ENCODE results near the gene PAX3.

PAX3 gene

DNA sequence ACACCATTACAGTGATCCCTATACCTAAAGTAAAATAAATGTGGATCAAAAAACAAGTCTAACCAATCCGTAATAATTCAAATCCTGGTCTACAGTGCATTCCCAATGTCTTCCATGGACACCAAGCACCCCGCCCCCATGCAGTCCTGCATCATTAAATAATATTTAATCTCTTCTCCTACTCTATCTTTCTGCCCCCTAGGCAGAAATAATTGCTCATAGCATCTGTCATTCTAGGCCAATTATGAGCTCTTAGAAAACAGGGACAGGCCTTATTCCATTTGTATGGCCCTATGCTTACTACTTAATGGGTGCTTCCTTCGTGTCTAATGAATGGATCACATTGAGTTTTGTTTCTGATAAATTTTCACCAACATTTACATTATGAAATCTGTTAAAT, 66.4 kb downstream of the PAX3 start:
- Histone ChIP-seq H3K4me3 (ENCODE audit: severe bottlenecking) (no peak overlapping the region), H3K36me3 (ENCODE audit: low read depth) (no peaks in the 10 kb centered on the region), H3K27me3 (ENCODE audit: insufficient read depth, poor library complexity, severe bottlenecking) (peaks cover 29% of the 10 kb centered on the region), H3K9me3 (ENCODE audit: severe bottlenecking) (no peaks in the 10 kb centered on the region), H3K4me1 (ENCODE audit: insufficient read depth, poor library complexity, severe bottlenecking) (no peaks in the 10 kb centered on the region), H3K27ac (ENCODE audit: poor library complexity, severe bottlenecking) (no peak overlapping the region)
- no peak for ATAC-seq (ENCODE audit: low read depth)
- TF ChIP-seq, protein P1, sequence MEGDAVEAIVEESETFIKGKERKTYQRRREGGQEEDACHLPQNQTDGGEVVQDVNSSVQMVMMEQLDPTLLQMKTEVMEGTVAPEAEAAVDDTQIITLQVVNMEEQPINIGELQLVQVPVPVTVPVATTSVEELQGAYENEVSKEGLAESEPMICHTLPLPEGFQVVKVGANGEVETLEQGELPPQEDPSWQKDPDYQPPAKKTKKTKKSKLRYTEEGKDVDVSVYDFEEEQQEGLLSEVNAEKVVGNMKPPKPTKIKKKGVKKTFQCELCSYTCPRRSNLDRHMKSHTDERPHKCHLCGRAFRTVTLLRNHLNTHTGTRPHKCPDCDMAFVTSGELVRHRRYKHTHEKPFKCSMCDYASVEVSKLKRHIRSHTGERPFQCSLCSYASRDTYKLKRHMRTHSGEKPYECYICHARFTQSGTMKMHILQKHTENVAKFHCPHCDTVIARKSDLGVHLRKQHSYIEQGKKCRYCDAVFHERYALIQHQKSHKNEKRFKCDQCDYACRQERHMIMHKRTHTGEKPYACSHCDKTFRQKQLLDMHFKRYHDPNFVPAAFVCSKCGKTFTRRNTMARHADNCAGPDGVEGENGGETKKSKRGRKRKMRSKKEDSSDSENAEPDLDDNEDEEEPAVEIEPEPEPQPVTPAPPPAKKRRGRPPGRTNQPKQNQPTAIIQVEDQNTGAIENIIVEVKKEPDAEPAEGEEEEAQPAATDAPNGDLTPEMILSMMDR (IDR thresholded peaks at IDR 0.05; ENCODE audit: poor library complexity, severe bottlenecking): no peak
- DNase-seq (ENCODE audit: low spot score): no peak

GRCh38 chr2:222228054-222228453, 70.7 kb downstream of the PAX3 start:
- DNase-seq (ENCODE audit: low spot score) (no peak), ATAC-seq (ENCODE audit: low read depth) (no peak)
- Histone ChIP-seq H3K36me3 (ENCODE audit: low read depth) (no peaks in the 10 kb centered on the region), H3K27me3 (ENCODE audit: insufficient read depth, poor library complexity, severe bottlenecking) (peaks cover 24% of the 10 kb centered on the region), H3K27ac (ENCODE audit: poor library complexity, severe bottlenecking) (no peak overlapping the region), H3K4me3 (ENCODE audit: severe bottlenecking) (no peak overlapping the region), H3K9me3 (ENCODE audit: severe bottlenecking) (no peaks in the 10 kb centered on the region), H3K4me1 (ENCODE audit: insufficient read depth, poor library complexity, severe bottlenecking) (no peaks in the 10 kb centered on the region)
- TF ChIP-seq, protein P1 (IDR thresholded peaks at IDR 0.05; ENCODE audit: poor library complexity, severe bottlenecking): no peak

DNA sequence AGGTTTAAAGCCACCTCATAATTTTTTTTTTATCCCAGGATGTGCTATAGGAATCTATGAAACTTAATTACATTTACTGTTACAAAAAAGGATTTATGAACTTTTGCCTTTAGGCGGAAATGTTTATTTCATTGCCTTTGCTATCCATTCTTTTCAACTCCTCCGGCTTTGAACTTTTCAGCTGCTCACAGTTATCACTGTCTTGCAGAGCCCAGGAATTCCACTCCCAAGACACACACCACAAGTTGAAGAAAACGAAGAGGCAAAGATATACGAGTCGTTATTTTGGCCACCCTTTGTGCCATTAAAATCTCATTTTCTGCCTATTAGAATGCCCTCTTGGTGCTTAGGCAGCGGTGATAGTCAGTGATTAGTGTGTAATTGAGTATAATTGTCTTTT, 80.0 kb downstream of the PAX3 start:
- ATAC-seq (ENCODE audit: low read depth) (no peak), DNase-seq (ENCODE audit: low spot score) (no peak)
- Histone ChIP-seq H3K9me3 (ENCODE audit: severe bottlenecking) (no peaks in the 10 kb centered on the region), H3K27ac (ENCODE audit: poor library complexity, severe bottlenecking) (no peak overlapping the region), H3K27me3 (ENCODE audit: insufficient read depth, poor library complexity, severe bottlenecking) (peaks cover 68% of the 10 kb centered on the region), H3K36me3 (ENCODE audit: low read depth) (no peaks in the 10 kb centered on the region), H3K4me3 (ENCODE audit: severe bottlenecking) (no peak overlapping the region), H3K4me1 (ENCODE audit: insufficient read depth, poor library complexity, severe bottlenecking) (no peaks in the 10 kb centered on the region)
- TF ChIP-seq, protein P1 (IDR thresholded peaks at IDR 0.05; ENCODE audit: poor library complexity, severe bottlenecking): no peak

- no peak overlapping the region for H3K27ac ChIP-seq (ENCODE audit: poor library complexity, severe bottlenecking)
Measured at GRCh38 chr2:222217712-222218111, 81.1 kb downstream of the PAX3 start.

GRCh38 chr2:222214885-222215284, 83.9 kb downstream of the PAX3 start:
- Histone ChIP-seq H3K4me3 (ENCODE audit: severe bottlenecking) (no peak overlapping the region), H3K36me3 (ENCODE audit: low read depth) (no peaks in the 10 kb centered on the region), H3K27ac (ENCODE audit: poor library complexity, severe bottlenecking) (no peak overlapping the region), H3K9me3 (ENCODE audit: severe bottlenecking) (no peaks in the 10 kb centered on the region), H3K4me1 (ENCODE audit: insufficient read depth, poor library complexity, severe bottlenecking) (no peaks in the 10 kb centered on the region), H3K27me3 (ENCODE audit: insufficient read depth, poor library complexity, severe bottlenecking) (peaks cover 78% of the 10 kb centered on the region)
- TF ChIP-seq, protein P1 (IDR thresholded peaks at IDR 0.05; ENCODE audit: poor library complexity, severe bottlenecking): no peak
- ATAC-seq (ENCODE audit: low read depth) (no peak), DNase-seq (ENCODE audit: low spot score) (no peak)

More at GRCh38 chr2:222217712-222218111, 81.1 kb downstream of the PAX3 start:
- no peak for DNase-seq (ENCODE audit: low spot score)
- H3K27me3 ChIP-seq (ENCODE audit: insufficient read depth, poor library complexity, severe bottlenecking): peaks cover 76% of the 10 kb centered on the region
- no peaks in the 10 kb centered on the region for H3K4me1 ChIP-seq (ENCODE audit: insufficient read depth, poor library complexity, severe bottlenecking)
- no peaks in the 10 kb centered on the region for H3K36me3 ChIP-seq (ENCODE audit: low read depth)
- no peaks in the 10 kb centered on the region for H3K9me3 ChIP-seq (ENCODE audit: severe bottlenecking)
- no peak for ATAC-seq (ENCODE audit: low read depth)
- H3K4me3 ChIP-seq (ENCODE audit: severe bottlenecking): no peak overlapping the region
- TF ChIP-seq, protein P1 (IDR thresholded peaks at IDR 0.05; ENCODE audit: poor library complexity, severe bottlenecking): no peak
